Activated naive CD4-positive, alpha-beta T cell treated with anti-CD3 and anti-CD28 coated beads, Interleukin-2, amount 50 U/mL, for 24 hours (primary cell): ENCODE data around the gene PLXNB1.

Experiments
- H3K27ac Mint-ChIP-seq: one replicate; pipeline ENCODE4 v1.8.0; 2021; ENCODE audit warnings: mild to moderate bottlenecking, mixed read lengths
- H3K27me3 Mint-ChIP-seq: one replicate; pipeline ENCODE4 v1.8.0; 2021; ENCODE audit warnings: mixed read lengths
- H3K36me3 Mint-ChIP-seq: one replicate; pipeline ENCODE4 v1.8.0; 2021; ENCODE audit warnings: mixed read lengths
- H3K4me1 Mint-ChIP-seq: one replicate; pipeline ENCODE4 v1.8.0; 2021; ENCODE audit warnings: mixed read lengths
- H3K4me3 Mint-ChIP-seq: one replicate; pipeline ENCODE4 v1.8.0; 2021; ENCODE audit warnings: mild to moderate bottlenecking, mixed read lengths
- H3K9me3 Mint-ChIP-seq: one replicate; pipeline ENCODE4 v1.8.0; 2021; ENCODE audit warnings: mixed read lengths

PLXNB1 gene

DNA sequence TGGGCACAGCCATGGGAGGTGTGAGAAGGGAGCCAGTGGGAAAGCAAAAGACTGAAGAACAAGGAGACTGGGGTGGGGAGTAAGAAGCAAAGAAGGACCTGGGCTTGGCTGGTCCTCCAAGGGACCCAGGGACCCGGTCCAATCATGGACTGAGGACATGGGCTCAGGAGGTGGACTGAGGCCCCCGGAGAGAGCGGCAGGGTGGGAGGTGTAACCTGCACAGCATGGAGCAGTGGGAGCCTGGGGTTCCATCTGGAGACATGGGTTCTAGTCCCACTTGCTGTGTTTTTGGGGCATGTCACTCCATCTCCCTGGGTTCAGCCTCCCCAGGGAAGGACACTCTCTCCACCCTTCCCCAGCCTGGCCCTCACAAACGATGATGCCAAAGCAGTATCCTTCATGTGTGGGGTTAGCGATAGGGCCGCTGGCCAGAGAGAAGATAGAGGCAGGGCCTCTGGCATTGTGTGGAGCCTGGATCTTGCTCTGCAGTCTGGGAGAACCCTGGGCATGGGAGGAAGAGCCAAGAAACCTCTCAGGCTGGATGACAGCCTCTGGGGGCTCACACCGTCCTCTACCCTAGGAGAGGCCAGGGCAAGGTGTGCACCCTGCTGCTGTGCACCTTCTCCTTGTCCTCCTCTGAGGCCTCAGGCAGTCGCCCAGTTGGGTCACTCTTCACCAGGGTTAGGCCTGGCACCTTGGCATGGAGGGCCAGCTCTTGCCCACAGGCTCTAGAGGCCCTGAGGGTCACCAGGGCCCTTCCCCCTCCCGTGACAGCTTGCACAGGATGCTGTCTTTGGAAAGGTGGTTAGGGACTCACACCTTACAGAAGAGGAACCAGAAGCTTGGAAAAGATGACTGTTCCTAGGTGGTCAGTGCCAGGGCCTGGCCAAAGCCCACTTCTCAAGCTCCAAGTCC is 31.9 kb downstream of the PLXNB1 start:
- Mint-ChIP-seq H3K4me1 (peaks cover 3% of the 10 kb centered on the region), H3K27me3 (no peaks in the 10 kb centered on the region), H3K27ac (no peak overlapping the region), H3K4me3 (no peak overlapping the region), H3K9me3 (no peaks in the 10 kb centered on the region), H3K36me3 (no peaks in the 10 kb centered on the region)

DNA sequence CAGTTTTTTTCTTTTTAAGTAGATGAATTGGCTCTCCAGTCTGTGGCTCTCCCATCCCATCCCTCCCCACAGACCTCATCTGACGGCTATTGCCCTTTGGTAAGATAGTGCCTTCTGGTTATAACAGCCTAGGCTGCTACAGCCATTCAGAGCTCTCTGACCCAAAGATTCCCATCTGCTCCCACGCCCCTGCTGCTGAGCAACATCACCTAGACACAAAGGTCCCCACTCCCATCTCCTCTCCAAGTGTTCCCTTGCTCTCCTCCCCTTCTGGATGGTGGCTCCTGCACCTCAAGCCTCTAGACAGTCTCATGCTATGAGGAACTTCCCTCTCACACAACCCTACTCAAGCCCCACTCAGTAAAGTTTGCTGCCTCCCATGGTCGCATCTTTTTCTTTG is 34.2 kb downstream of the PLXNB1 start:
- H3K27ac Mint-ChIP-seq = peak overlapping the region; percentile 31
- no peaks in the 10 kb centered on the region for H3K9me3 Mint-ChIP-seq
- H3K27me3 Mint-ChIP-seq = peaks cover 8% of the 10 kb centered on the region
- H3K36me3 Mint-ChIP-seq = no peaks in the 10 kb centered on the region
- H3K4me1 Mint-ChIP-seq = no peaks in the 10 kb centered on the region
- no peak overlapping the region for H3K4me3 Mint-ChIP-seq

DNA sequence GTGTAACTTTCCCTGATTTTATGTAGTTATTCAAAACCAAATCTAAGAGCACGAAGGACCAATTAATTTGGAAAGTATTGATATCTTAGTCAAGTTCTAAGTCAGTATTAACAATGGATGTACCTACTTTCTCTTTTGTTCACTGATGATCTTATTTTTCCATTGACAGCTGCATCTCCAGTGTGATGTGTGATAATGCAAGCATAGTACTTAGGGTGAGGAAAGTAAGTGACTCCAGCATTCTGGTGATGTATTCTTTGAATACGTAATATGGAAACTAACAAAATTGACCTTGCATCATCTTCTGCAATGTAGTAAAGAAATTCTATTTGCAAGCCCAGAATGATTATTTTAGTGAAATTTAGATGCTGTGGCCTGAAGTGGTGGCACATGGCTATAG is 35.5 kb downstream of the PLXNB1 start:
- H3K9me3 Mint-ChIP-seq = no peaks in the 10 kb centered on the region
- peak overlapping the region; percentile 56 for H3K27ac Mint-ChIP-seq
- peaks cover 9% of the 10 kb centered on the region for H3K27me3 Mint-ChIP-seq
- no peaks in the 10 kb centered on the region for H3K4me1 Mint-ChIP-seq
- H3K36me3 Mint-ChIP-seq = no peaks in the 10 kb centered on the region
- H3K4me3 Mint-ChIP-seq = no peak overlapping the region

DNA sequence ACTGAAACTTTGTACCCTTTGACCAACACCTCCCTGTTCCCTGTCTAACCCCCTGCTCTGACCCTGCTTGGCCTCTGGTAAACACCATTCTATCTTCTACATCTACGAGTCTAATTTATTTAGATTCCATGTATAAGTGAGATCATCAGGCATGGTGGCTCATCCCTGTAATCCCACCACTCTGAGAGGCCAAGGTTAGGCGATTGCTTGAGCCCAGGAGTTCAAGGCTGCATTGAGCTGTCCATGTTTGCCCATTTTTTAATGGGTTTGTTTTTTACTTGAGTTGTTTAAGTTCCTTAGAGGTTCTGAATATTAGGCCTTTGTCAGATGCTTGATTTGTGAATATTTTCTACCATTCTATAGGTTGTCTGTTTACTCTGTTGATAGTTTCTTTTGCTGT is 40.9 kb downstream of the PLXNB1 start:
- H3K27me3 Mint-ChIP-seq = peaks cover 9% of the 10 kb centered on the region
- H3K36me3 Mint-ChIP-seq = no peaks in the 10 kb centered on the region
- H3K4me3 Mint-ChIP-seq = no peak overlapping the region
- H3K27ac Mint-ChIP-seq = no peak overlapping the region
- no peaks in the 10 kb centered on the region for H3K4me1 Mint-ChIP-seq
- no peaks in the 10 kb centered on the region for H3K9me3 Mint-ChIP-seq

DNA sequence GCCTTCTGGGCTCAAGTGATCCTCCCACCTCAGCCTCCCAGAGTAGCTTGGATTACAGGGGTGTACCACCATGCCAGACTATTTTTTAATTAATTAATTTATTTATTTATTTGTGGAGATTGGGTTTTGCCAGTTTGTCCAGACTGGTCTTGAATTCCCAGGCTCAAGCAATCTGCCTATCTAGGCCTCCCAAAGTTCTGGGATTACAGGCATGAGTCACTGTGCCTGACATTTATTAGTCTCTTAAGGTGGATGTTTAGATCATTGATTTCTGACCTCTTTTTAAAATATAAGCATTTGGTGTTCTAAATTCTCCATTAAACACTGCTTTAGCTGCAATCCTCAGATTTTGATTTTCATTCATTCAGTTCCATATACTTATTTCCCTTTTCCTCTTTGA is 42.3 kb downstream of the PLXNB1 start:
- no peaks in the 10 kb centered on the region for H3K36me3 Mint-ChIP-seq
- no peaks in the 10 kb centered on the region for H3K4me1 Mint-ChIP-seq
- H3K9me3 Mint-ChIP-seq = no peaks in the 10 kb centered on the region
- H3K27me3 Mint-ChIP-seq = peaks cover 8% of the 10 kb centered on the region
- no peak overlapping the region for H3K27ac Mint-ChIP-seq
- no peak overlapping the region for H3K4me3 Mint-ChIP-seq

DNA sequence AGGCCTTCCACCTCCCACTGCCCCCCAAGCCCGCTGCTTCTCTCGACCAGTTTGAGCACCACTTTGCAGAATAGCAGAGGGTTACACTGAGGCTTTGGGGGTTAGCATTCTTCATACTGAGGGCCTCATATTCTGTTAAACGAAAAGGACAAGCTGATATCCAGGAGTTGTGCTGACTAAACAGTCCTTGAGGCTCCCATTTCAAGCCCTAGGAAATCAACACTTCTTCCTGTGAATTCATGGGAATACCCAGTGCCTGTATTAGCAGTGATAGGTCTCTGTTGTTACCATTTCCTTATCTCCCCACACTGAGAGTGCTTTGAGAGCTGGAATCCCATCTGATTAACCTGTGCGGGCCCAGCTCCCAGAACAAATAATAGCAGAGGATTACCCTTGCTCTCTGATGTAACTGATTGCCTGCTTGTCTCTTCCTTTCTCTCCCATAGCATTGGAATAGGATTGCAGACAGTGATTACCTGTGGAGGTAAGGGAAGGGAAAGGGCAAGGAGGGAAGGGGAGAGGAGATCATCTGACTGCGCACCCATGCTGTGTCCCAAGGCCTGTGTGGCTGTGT is 56.9 kb downstream of the PLXNB1 start:
- Mint-ChIP-seq H3K4me3 (no peak overlapping the region), H3K4me1 (no peaks in the 10 kb centered on the region), H3K36me3 (no peaks in the 10 kb centered on the region), H3K9me3 (no peaks in the 10 kb centered on the region), H3K27me3 (no peaks in the 10 kb centered on the region), H3K27ac (no peak overlapping the region)

DNA sequence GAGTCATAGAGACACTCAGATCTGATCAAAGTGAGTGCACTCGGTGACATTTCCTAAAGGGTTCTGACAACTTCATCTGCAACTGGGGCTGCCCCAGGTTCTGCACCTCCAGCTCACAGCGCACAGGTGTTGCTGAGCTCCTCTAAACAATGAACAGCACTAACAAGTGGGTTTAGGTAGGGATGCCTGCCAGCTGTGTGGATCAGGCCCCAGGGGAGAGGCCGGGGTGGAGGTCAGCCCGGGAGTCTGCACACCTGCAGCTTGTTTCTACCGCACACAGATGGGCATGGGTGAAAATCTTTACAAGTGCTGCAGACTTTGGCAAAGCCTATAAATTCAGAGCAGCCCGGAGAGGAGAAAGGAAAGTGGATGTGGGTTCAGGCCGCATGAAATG is 57.5 kb downstream of the PLXNB1 start:
- H3K27ac Mint-ChIP-seq = no peak overlapping the region
- no peaks in the 10 kb centered on the region for H3K27me3 Mint-ChIP-seq
- no peaks in the 10 kb centered on the region for H3K9me3 Mint-ChIP-seq
- no peaks in the 10 kb centered on the region for H3K36me3 Mint-ChIP-seq
- no peaks in the 10 kb centered on the region for H3K4me1 Mint-ChIP-seq
- H3K4me3 Mint-ChIP-seq = no peak overlapping the region

DNA sequence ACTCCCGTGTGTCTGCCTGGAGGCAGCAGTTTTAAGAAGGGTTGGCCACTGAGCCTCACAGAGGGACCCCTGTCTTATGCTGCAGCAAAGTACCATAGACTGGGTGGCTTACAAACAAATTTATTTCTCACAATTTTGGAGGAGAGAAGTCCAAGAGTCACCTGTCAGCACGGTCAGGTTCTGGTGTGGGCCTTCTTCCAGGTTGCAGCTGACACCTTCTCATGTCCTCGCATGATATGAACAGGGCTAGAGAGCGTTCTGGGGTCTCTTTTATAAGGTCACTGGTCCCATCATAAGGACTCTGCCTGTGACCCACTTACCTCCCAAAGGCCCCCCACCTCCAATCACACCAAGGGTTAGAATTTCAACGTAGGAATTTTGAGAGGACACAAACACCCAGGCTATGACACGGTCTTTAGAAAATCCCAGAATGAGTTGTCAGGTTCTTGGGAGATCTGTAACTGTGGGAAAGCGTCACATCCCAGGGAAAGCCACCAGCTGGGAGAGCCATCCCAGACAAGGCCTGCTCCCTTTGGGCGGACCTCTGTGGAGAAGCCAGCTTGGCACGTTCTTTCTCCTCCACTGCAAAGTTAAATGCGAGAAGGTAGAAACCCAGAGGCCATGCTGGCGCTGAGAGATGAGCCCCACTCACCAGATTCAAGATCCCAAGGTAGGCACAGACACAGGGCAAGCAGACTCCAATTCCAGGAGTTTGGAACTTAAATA is 58.1 kb downstream of the PLXNB1 start, which contains the start of gene FBXW12:
FBXW12 (plus strand) TSS at position 569 of the 726 bp plus-strand sequence. CDS start 549 bp downstream, outside the sequence.
- Mint-ChIP-seq H3K4me1 (no peaks in the 10 kb centered on the region), H3K27me3 (no peaks in the 10 kb centered on the region), H3K4me3 (no peak within 1 kb of the TSS), H3K36me3 (no peaks in the 10 kb centered on the region), H3K27ac (no peak within 1 kb of the TSS), H3K9me3 (no peaks in the 10 kb centered on the region)

DNA sequence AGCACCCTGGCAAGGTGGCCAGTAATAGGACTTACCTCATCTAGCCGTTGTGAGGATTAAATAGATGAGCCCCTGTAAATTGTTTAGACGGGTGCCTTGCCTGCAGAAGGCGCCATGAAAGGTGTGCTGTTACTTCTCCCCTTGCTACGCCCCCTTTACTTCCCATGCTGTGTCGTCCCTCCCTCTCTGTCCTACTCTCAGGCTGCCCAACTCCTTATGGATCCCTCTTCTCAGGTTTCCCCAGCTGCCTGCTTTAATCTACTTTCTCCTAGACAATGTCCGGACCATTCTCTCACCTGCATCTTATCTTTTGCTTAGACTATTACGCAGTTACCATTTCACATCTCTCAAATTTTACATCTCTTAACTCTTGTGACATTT is 59.6 kb downstream of the PLXNB1 start:
- Mint-ChIP-seq H3K27me3 (no peaks in the 10 kb centered on the region), H3K4me3 (no peak overlapping the region), H3K4me1 (no peaks in the 10 kb centered on the region), H3K9me3 (no peaks in the 10 kb centered on the region), H3K36me3 (no peaks in the 10 kb centered on the region), H3K27ac (no peak overlapping the region)

DNA sequence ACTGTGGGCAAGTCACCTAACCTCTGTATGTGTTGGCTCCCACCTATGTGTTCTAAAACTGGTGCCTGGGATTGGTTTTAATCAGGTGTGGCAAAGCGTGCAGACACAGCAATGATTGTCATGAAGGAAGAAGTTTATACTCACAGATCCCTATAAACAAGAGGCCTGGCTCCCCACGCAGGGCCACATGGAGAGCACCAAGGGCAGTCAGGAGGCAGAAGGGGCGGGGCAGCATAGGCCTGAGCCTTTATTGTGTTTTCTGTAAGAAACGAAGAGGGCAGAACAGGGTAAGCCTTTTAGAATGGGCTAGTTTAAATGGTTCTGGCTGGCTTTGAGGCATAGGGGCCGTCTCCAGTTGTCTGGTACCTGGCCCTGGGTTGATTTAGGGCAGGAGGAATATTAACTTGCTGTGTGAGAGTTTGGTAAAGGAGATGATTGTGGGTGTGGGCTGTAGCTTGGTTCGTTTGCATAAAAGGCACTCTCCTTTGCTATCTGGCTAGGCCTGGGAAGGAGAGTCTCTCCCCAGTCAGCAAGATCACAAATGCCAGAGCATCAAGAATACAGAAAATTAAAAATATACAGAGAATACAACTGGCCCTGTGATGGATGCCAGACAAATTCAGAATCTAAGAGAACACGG is 60.1 kb downstream of the PLXNB1 start:
- Mint-ChIP-seq H3K27me3 (no peaks in the 10 kb centered on the region), H3K4me1 (no peaks in the 10 kb centered on the region), H3K36me3 (no peaks in the 10 kb centered on the region), H3K27ac (no peak overlapping the region), H3K4me3 (no peak overlapping the region), H3K9me3 (no peaks in the 10 kb centered on the region)

DNA sequence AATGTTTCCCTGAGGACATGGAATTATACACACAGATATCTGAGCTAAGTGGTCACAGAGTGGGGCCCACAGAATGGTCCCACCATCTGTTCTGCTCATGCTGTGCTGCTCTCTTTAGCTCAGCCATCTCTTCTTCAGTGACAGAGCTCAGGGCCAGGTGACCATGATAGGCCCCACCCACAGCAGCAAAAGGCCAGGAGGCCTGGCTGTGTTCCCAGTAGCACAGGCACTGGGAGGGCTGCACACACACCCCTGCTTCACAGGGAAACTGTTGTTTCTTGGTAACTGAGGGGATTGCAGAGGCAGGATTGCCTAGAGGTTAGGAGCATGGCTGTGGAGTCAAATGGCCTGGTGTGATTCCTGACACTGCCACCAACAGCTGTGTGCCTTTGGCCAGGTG is 62.7 kb downstream of the PLXNB1 start:
- no peak overlapping the region for H3K27ac Mint-ChIP-seq
- H3K4me1 Mint-ChIP-seq = no peaks in the 10 kb centered on the region
- peaks cover 2% of the 10 kb centered on the region for H3K9me3 Mint-ChIP-seq
- no peaks in the 10 kb centered on the region for H3K27me3 Mint-ChIP-seq
- H3K4me3 Mint-ChIP-seq = no peak overlapping the region
- no peaks in the 10 kb centered on the region for H3K36me3 Mint-ChIP-seq

DNA sequence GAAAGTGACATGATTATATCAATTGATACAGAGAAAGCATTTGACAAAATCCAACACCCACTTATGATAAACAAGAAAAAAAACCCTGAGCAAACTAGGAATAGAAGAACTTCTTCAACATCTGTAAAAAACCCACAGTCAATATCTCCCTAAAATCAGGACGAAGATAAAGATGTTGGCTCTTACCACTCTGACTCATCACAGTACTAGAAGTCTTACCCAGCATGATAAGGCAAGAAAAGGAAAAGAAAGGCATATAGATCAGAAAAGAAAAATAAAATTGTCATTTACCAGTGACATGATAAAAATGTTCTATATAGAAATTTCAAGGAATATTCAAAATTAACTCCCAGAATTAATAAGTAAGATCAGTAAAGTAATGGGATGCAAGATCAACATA is 65.0 kb downstream of the PLXNB1 start:
- H3K27me3 Mint-ChIP-seq = peaks cover 4% of the 10 kb centered on the region
- H3K4me1 Mint-ChIP-seq = no peaks in the 10 kb centered on the region
- H3K9me3 Mint-ChIP-seq = peaks cover 12% of the 10 kb centered on the region
- no peak overlapping the region for H3K4me3 Mint-ChIP-seq
- H3K27ac Mint-ChIP-seq = no peak overlapping the region
- H3K36me3 Mint-ChIP-seq = peaks cover 5% of the 10 kb centered on the region

DNA sequence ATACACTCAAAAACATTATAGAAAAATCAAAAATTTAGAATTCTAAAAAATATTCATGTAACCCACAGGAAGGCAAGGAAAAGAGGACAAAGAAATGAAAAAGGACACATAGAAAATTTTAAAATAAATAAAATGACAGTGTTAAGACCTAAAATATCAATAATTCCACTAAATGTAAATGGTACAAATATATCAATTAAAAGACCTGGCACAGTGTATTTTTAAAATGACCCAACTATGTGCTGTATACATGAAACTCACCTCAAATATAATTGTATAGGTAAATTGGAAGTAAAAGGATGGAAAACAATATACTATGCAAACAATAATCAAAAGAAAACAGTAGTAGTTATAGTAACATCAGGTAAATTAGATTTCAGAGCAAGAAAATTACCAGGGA is 68.0 kb downstream of the PLXNB1 start:
- Mint-ChIP-seq H3K27ac (no peak overlapping the region), H3K4me1 (no peaks in the 10 kb centered on the region), H3K36me3 (peaks cover 5% of the 10 kb centered on the region), H3K27me3 (peaks cover 6% of the 10 kb centered on the region), H3K9me3 (peaks cover 12% of the 10 kb centered on the region), H3K4me3 (no peak overlapping the region)

DNA sequence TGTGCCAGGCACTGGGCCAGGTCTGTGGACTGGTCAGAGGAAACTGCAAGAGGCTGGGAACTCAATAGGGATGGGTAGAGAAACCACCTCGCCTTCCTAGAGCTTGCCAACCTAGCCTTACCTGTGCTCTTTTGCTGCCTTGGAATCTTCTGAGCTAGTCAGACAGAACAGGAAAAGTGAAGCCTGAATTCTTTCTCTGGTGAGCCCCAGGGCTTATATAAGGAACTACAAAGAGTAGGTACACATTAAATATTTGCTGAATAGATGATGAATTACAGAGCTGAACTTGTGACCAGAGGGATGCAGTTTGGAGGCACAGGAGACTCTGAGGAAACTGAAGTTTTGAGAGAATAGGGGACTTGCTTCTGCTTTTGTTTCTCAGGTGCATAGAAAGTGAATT is 73.5 kb downstream of the PLXNB1 start:
- H3K4me1 Mint-ChIP-seq = no peaks in the 10 kb centered on the region
- peaks cover 6% of the 10 kb centered on the region for H3K9me3 Mint-ChIP-seq
- no peak overlapping the region for H3K27ac Mint-ChIP-seq
- no peak overlapping the region for H3K4me3 Mint-ChIP-seq
- peaks cover 7% of the 10 kb centered on the region for H3K27me3 Mint-ChIP-seq
- peaks cover 3% of the 10 kb centered on the region for H3K36me3 Mint-ChIP-seq

DNA sequence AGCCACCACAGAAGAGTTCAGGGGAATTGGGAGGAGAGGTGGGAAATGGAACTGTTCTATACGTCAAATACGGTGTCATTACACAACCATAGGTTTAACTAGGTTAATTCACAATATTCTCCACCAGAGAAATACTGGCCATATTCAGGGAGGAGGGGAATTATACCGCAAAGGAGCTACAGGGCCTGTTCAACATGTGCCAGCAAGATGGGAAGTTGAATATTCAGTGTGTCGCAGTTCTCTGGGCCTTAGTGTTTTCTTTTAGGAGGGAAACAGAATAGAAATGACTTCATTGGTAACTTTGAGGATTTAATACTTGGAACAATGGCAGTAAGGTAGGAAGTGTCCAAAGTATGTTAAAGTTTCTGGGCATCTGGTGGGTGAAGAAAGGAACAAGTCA is 75.9 kb downstream of the PLXNB1 start:
- H3K27me3 Mint-ChIP-seq = peaks cover 4% of the 10 kb centered on the region
- H3K4me1 Mint-ChIP-seq = no peaks in the 10 kb centered on the region
- H3K4me3 Mint-ChIP-seq = no peak overlapping the region

More for the DNA sequence above, 75.9 kb downstream of the PLXNB1 start:
- Mint-ChIP-seq H3K36me3 (no peaks in the 10 kb centered on the region), H3K9me3 (no peaks in the 10 kb centered on the region), H3K27ac (no peak overlapping the region)
